Measurements from ENCODE around the gene LNP1. TPM values are rescaled to one million over a fixed set of nuclear protein-coding genes. Genes with fewer than 3 reads are reported as not detected.

Gene LNP1
- total RNA-seq, 1 donor from 2014 or later: 2.7 TPM

DNA sequence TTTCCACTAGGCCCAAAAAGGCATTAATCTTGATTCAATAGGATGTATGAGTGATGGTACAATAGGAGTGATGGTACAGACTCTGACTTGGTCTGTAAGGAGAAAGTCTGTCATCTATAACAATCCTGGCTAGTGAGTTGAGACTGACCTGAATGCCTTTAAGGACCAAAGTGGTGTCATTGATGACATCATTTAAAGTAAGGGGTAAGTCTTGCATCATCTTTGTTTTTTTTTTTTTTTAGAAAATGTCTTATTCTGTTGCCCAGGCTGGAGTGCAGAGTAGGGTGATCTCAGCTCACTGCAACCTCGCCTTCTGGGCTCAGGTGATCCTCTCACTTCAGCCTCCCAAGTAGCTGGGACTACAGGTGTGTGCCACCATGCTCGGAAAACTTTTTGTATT lies 85.5 kb downstream of the LNP1 start:
- no peaks in the 10 kb centered on the region for H3K27me3 Mint-ChIP-seq
- TF ChIP-seq, protein P1, sequence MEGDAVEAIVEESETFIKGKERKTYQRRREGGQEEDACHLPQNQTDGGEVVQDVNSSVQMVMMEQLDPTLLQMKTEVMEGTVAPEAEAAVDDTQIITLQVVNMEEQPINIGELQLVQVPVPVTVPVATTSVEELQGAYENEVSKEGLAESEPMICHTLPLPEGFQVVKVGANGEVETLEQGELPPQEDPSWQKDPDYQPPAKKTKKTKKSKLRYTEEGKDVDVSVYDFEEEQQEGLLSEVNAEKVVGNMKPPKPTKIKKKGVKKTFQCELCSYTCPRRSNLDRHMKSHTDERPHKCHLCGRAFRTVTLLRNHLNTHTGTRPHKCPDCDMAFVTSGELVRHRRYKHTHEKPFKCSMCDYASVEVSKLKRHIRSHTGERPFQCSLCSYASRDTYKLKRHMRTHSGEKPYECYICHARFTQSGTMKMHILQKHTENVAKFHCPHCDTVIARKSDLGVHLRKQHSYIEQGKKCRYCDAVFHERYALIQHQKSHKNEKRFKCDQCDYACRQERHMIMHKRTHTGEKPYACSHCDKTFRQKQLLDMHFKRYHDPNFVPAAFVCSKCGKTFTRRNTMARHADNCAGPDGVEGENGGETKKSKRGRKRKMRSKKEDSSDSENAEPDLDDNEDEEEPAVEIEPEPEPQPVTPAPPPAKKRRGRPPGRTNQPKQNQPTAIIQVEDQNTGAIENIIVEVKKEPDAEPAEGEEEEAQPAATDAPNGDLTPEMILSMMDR (IDR thresholded peaks at IDR 0.05; ENCODE audit: unreplicated experiment): no peak
- H3K9me3 Mint-ChIP-seq (ENCODE audit: low read depth): peaks cover 5% of the 10 kb centered on the region
- no peaks in the 10 kb centered on the region for H3K36me3 Mint-ChIP-seq (ENCODE audit: insufficient read depth)
- H3K4me3 Mint-ChIP-seq (ENCODE audit: low read depth): no peak overlapping the region
- no peak overlapping the region for H3K27ac Mint-ChIP-seq
- no peak for DNase-seq (ENCODE audit: low spot score, unreplicated experiment)
- H3K4me1 Mint-ChIP-seq (ENCODE audit: low read depth): peaks cover 29% of the 10 kb centered on the region

DNA sequence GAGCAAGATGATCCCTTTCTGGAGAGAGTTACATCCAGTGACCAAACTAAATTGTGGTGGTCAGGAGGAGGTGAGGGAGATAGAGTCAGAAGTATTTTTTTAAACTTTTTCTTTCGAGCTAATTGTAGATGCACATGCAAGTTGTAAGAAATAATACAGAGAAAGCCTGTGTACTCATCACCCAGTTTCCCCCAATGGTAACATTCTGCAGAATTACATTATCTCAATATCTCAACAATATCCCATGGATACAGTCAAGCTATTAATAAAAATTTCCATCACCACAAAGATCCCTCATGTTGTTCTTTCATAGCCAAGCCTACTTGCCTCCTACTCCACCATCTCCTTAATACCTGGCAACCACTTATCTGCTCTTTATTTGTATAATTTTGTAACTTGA lies 87.8 kb downstream of the LNP1 start:
- H3K9me3 Mint-ChIP-seq (ENCODE audit: low read depth): peaks cover 5% of the 10 kb centered on the region
- H3K4me1 Mint-ChIP-seq (ENCODE audit: low read depth): peaks cover 26% of the 10 kb centered on the region
- H3K27me3 Mint-ChIP-seq: no peaks in the 10 kb centered on the region
- H3K36me3 Mint-ChIP-seq (ENCODE audit: insufficient read depth): no peaks in the 10 kb centered on the region
- H3K4me3 Mint-ChIP-seq (ENCODE audit: low read depth): no peak overlapping the region
- no peak for DNase-seq (ENCODE audit: low spot score, unreplicated experiment)
- TF ChIP-seq, protein P1 (IDR thresholded peaks at IDR 0.05; ENCODE audit: unreplicated experiment): no peak
- H3K27ac Mint-ChIP-seq: no peak overlapping the region

DNA sequence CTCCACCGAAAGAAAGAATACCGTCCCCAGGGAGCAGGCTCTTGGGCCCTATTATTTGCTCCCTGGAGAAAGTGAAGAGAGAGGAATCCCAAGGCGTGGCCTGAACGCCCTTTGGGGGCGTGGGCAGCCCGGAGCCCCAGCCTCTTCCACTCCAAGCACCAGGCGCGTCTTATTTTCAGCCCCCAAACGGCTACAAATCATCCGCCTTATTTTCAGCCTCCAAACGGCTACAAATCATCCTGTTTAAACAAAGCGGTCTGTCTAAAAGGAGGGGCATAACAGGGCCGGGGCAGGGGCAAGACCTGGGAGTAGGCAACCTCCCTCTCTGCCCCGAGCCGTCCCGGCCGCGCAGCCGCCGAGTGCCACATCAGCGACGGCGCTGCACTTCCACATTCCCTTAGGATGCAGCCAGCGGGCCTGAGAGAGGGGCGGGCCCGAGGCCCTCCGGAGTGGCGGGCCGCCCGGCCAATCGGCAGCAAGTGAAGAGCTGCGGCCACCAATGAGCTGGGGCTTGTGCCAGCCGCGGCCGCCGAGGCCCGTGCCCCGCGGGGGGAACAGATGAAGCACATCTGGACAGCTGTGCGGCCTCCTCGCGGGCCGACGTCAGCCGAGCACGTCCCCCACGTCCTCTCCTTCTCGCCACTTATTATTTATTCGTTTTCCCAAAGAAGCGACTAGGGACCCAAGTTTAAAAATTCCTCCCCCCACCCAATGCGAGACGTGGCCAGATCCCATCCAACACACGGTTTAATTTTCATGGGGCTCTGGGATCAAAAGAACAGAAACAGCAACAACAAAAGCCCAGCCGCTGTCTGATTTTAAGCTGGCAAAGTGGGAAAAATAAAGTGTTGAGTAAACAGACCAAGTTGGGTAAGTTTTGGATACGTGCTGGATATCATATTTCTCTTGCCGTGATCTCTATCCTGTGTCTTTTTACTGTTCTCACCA lies 91.0 kb downstream of the LNP1 start, which contains the start of gene TMEM45A:
TMEM45A (plus strand) TSS at position 561 of the 948 bp plus-strand sequence. CDS start 62,593 bp downstream, outside the sequence.
- no peaks in the 10 kb centered on the region for H3K36me3 Mint-ChIP-seq (ENCODE audit: insufficient read depth)
- H3K27ac Mint-ChIP-seq: peak within 1 kb of the TSS; percentile 94
- peaks cover 5% of the 10 kb centered on the region for H3K9me3 Mint-ChIP-seq (ENCODE audit: low read depth)
- TF ChIP-seq, protein P1 (IDR thresholded peaks at IDR 0.05; ENCODE audit: unreplicated experiment): no peak
- no peaks in the 10 kb centered on the region for H3K27me3 Mint-ChIP-seq
- peak within 1 kb of the TSS; percentile 91 for H3K4me3 Mint-ChIP-seq (ENCODE audit: low read depth)
- DNase-seq (ENCODE audit: low spot score, unreplicated experiment): peak; percentile 96
- peaks cover 16% of the 10 kb centered on the region for H3K4me1 Mint-ChIP-seq (ENCODE audit: low read depth)

DNA sequence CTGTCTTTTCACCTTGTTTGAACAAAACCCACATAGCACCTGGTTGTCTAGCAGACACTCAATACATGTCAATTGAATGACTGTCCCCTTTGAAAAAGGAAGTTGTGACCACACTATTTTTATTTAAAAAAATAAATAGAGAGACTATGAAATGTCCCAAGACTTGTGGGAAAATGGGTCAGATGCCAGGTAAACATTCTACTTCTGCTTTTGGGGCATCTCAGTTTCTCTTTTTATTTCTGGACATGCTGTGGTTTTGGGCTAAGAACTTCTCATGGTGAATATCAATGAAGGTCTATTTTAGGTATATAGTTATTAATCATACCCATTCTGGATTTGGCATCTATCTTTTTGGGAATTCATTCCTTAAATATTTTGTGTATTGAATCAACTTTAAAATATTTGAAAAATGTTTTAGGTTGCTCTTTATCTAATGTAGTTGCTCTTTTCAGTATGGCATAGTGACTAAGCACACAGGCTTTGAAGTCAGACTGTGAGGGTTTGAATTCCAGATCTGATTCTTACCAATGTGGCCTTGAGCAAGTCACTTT lies 95.4 kb downstream of the LNP1 start:
- TF ChIP-seq, protein P1 (IDR thresholded peaks at IDR 0.05; ENCODE audit: unreplicated experiment): no peak

DNA sequence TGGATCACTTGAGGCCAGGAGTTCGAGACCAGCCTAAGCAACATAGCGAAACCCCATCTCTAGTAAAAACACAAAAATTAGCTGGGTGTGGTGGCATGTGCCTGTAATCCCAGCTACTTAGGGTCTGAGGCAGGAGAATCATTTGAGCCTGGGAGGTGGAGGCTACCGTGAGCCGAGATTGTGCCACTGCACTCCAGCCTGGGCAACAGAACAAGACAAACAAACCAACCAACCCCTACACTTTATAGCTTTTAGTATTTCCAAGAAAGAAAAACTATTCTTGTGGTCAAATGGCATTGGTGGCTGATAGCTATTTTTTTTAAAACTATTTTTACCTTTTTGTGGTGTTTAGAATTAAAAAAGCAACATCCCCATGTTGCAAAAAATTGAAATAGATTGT lies 98.3 kb downstream of the LNP1 start:
- Mint-ChIP-seq H3K4me3 (ENCODE audit: low read depth) (no peak overlapping the region), H3K36me3 (ENCODE audit: insufficient read depth) (no peaks in the 10 kb centered on the region), H3K9me3 (ENCODE audit: low read depth) (no peaks in the 10 kb centered on the region), H3K27me3 (no peaks in the 10 kb centered on the region), H3K27ac (no peak overlapping the region), H3K4me1 (ENCODE audit: low read depth) (peaks cover 2% of the 10 kb centered on the region)
- TF ChIP-seq, protein P1 (IDR thresholded peaks at IDR 0.05; ENCODE audit: unreplicated experiment): no peak
- DNase-seq (ENCODE audit: low spot score, unreplicated experiment): no peak

More for the DNA sequence above, 95.4 kb downstream of the LNP1 start:
- Mint-ChIP-seq H3K36me3 (ENCODE audit: insufficient read depth) (no peaks in the 10 kb centered on the region), H3K4me3 (ENCODE audit: low read depth) (no peak overlapping the region), H3K27ac (no peak overlapping the region), H3K9me3 (ENCODE audit: low read depth) (no peaks in the 10 kb centered on the region), H3K27me3 (no peaks in the 10 kb centered on the region), H3K4me1 (ENCODE audit: low read depth) (peaks cover 5% of the 10 kb centered on the region)
- no peak for DNase-seq (ENCODE audit: low spot score, unreplicated experiment)
